Measurements from ENCODE around the gene SLC26A6. TPM values are rescaled to one million over a fixed set of nuclear protein-coding genes. Genes with fewer than 3 reads are reported as not detected.

SLC26A6 gene
- total and polyA plus RNA-seq, 2 donors (not counting 1 experiment from before 2014, with no cell fraction given): 22.5 to 26.7 TPM

GRCh38 chr3:48639944-48640606, 4.8 kb upstream of the SLC26A6 start:
- Histone ChIP-seq H3K9ac (ENCODE audit: low read length) (no peak overlapping the region), H3K4me2 (replicated peaks; ENCODE audit: low read depth, low read length, poor library complexity, severe bottlenecking) (no peak overlapping the region), H2AFZ (ENCODE audit: insufficient read depth, low read depth, low read length, poor library complexity, severe bottlenecking) (no peak overlapping the region), H3K4me3 (ENCODE audit: control extremely low read depth in 1 of 5, extremely low read depth in 1 of 5, insufficient read depth in 1 of 5, low read depth in 2 of 5, low read length in 4 of 5) (no peak overlapping the region), H3K36me3 (replicated peaks in 1 of 2; ENCODE audit: control extremely low read depth in 1 of 2, control insufficient read depth in 1 of 2, extremely low read depth in 1 of 2, insufficient read depth in 2 of 2, low read length in 1 of 2) (no peaks in the 10 kb centered on the region), H3K9me3 (ENCODE audit: control extremely low read depth in 1 of 3, control insufficient read depth in 2 of 3, insufficient read depth in 1 of 3, low read length in 2 of 3) (no peaks in the 10 kb centered on the region), H3K79me2 (ENCODE audit: control insufficient read depth, insufficient read depth, low read length) (no peaks in the 10 kb centered on the region), H3K27ac (ENCODE audit: low read length in 2 of 2) (no peak overlapping the region), H3K27me3 (replicated peaks in 1 of 4; ENCODE audit: control extremely low read depth in 1 of 4, control insufficient read depth in 3 of 4, insufficient read depth in 4 of 4, low read length in 3 of 4) (peaks cover 0 to 11% (median 0%) of the 10 kb centered on the region in 4 experiments), H3K4me1 (ENCODE audit: control insufficient read depth in 2 of 2, insufficient read depth in 2 of 2, low read length in 2 of 2) (peaks cover 6 to 11% of the 10 kb centered on the region in 2 donors), H4K20me1 (ENCODE audit: control insufficient read depth, insufficient read depth, low read length, poor library complexity, severe bottlenecking) (no peaks in the 10 kb centered on the region)
- POLR2A ChIA-PET: no interaction called here
- Mint-ChIP-seq H3K4me3 (no peak overlapping the region), H3K27ac (no peak overlapping the region), H3K9me3 (ENCODE audit: insufficient read depth) (no peaks in the 10 kb centered on the region), H3K27me3 (no peaks in the 10 kb centered on the region), H3K4me1 (peaks cover 7% of the 10 kb centered on the region)
- ATAC-seq (ENCODE audit: low read depth) (no peak), DNase-seq (no peak)
- intact Hi-C loops (cut with micrococcal nuclease): no loop called here
- TF ChIP-seq CTCF (IDR thresholded peaks at IDR 0.05) (no peak), EZH2 (IDR thresholded peaks at IDR 0.05; ENCODE audit: borderline replicate concordance, insufficient read depth, low read depth, low read length, poor library complexity, severe bottlenecking) (no peak)
- CTCF ChIA-PET: no interaction called here
- WGBS (ENCODE audit: insufficient coverage): 94% methylated on average over 38 of the region's 38 CpGs

- Histone ChIP-seq H3K36me3 (replicated peaks in 1 of 2; ENCODE audit: control extremely low read depth in 1 of 2, control insufficient read depth in 1 of 2, extremely low read depth in 1 of 2, insufficient read depth in 2 of 2, low read length in 1 of 2) (no peaks in the 10 kb centered on the region), H3K4me1 (ENCODE audit: control insufficient read depth in 2 of 2, insufficient read depth in 2 of 2, low read length in 2 of 2) (peaks cover 11 to 17% of the 10 kb centered on the region in 2 donors), H2AFZ (ENCODE audit: insufficient read depth, low read depth, low read length, poor library complexity, severe bottlenecking) (no peak overlapping the region), H3K9me3 (ENCODE audit: control extremely low read depth in 1 of 3, control insufficient read depth in 2 of 3, insufficient read depth in 1 of 3, low read length in 2 of 3) (no peaks in the 10 kb centered on the region), H3K79me2 (ENCODE audit: control insufficient read depth, insufficient read depth, low read length) (no peaks in the 10 kb centered on the region), H3K27ac (ENCODE audit: low read length in 2 of 2) (no peak overlapping the region), H3K27me3 (replicated peaks in 1 of 4; ENCODE audit: control extremely low read depth in 1 of 4, control insufficient read depth in 3 of 4, insufficient read depth in 4 of 4, low read length in 3 of 4) (peaks cover 0 to 10% (median 0%) of the 10 kb centered on the region in 4 experiments), H3K9ac (ENCODE audit: low read length) (no peak overlapping the region), H3K4me2 (replicated peaks; ENCODE audit: low read depth, low read length, poor library complexity, severe bottlenecking) (no peak overlapping the region), H3K4me3 (ENCODE audit: control extremely low read depth in 1 of 5, extremely low read depth in 1 of 5, insufficient read depth in 1 of 5, low read depth in 2 of 5, low read length in 4 of 5) (no peak overlapping the region), H4K20me1 (ENCODE audit: control insufficient read depth, insufficient read depth, low read length, poor library complexity, severe bottlenecking) (no peaks in the 10 kb centered on the region)
- POLR2A ChIA-PET: no interaction called here
- WGBS (ENCODE audit: insufficient coverage): 100% methylated on average over 6 of the region's 6 CpGs
- no peak for DNase-seq
- TF ChIP-seq EZH2 (IDR thresholded peaks at IDR 0.05; ENCODE audit: borderline replicate concordance, insufficient read depth, low read depth, low read length, poor library complexity, severe bottlenecking): no peak
- no peak for TF ChIP-seq CTCF (IDR thresholded peaks at IDR 0.05)
- Mint-ChIP-seq H3K27ac (no peak overlapping the region), H3K9me3 (ENCODE audit: insufficient read depth) (no peaks in the 10 kb centered on the region), H3K4me1 (peaks cover 13% of the 10 kb centered on the region), H3K27me3 (no peaks in the 10 kb centered on the region), H3K4me3 (peak overlapping the region; percentile 89)
- CTCF ChIA-PET: no interaction called here
- no peak for ATAC-seq (ENCODE audit: low read depth)
- intact Hi-C loops (cut with micrococcal nuclease): no loop called here
These were observed 2.0 kb upstream of the SLC26A6 start for GRCh38 chr3:48637305-48637704.

Measured in B cell (primary cell).